ENCODE data around the gene LAMB4. TPM values are rescaled to one million over a fixed set of nuclear protein-coding genes. Genes with fewer than 3 reads are reported as not detected.

LAMB4 gene
- total and polyA plus RNA-seq, 2 of the 4 experiments (the other 2 are of a cell fraction) = 0.12 to 0.18 TPM

- DNase-seq (no peak), ATAC-seq (ENCODE audit: low read depth) (no peak)
- H3K9ac ChIP-seq (ENCODE audit: low read depth, low read length) = no peak overlapping the region
- H4K5ac ChIP-seq (ENCODE audit: low read depth, low read length) = no peak overlapping the region
- H3K18ac ChIP-seq (ENCODE audit: low read depth, low read length) = no peak overlapping the region
- no peak overlapping the region for H2BK120ac ChIP-seq (ENCODE audit: low read depth, low read length)
- no peak overlapping the region for H3K56ac ChIP-seq (ENCODE audit: extremely low read depth, insufficient read depth, low read length)
- no peak overlapping the region for H3K23ac ChIP-seq (ENCODE audit: low read depth, low read length)
- H2BK15ac ChIP-seq (ENCODE audit: low read depth, low read length) = no peak overlapping the region
- H2BK5ac ChIP-seq (ENCODE audit: low read depth, low read length, poor library complexity, severe bottlenecking) = no peak overlapping the region
- H4K8ac ChIP-seq (ENCODE audit: low read depth in 2 of 2, low read length in 2 of 2) = no peak overlapping the region
- peaks cover 2% of the 10 kb centered on the region; the same call in 1 of the 2 replicates for H3K4me1 ChIP-seq (ENCODE audit: control insufficient read depth, insufficient read depth, low read length)
- CTCF ChIA-PET = no interaction called here
- no TSS peak for BruUV-seq (replicated peaks)
- H3K27me3 ChIP-seq (ENCODE audit: control insufficient read depth, insufficient read depth, low read length) = no peaks in the 10 kb centered on the region
- no peak for TF ChIP-seq CTCF (conservative IDR thresholded peaks at IDR 0.05; ENCODE audit: low read depth, low read length)
- TF ChIP-seq MAFK (IDR thresholded peaks at IDR 0.05; ENCODE audit: low read depth, low read length) = no peak
- no peak for TF ChIP-seq USF2 (IDR thresholded peaks at IDR 0.05; ENCODE audit: low read depth, low read length)
- no peak for TF ChIP-seq FOS (IDR thresholded peaks at IDR 0.05; ENCODE audit: low read depth, low read length)
- no peak for TF ChIP-seq CEBPB (IDR thresholded peaks at IDR 0.05; ENCODE audit: low read depth, low read length)
- no peaks in the 10 kb centered on the region for H3K79me1 ChIP-seq (ENCODE audit: low read depth in 1 of 2, low read length in 2 of 2)
- H3K36me3 ChIP-seq (ENCODE audit: control insufficient read depth, insufficient read depth, low read length) = no peaks in the 10 kb centered on the region
- no peak overlapping the region for H2AK5ac ChIP-seq (ENCODE audit: low read depth, low read length)
- no CpG with 5 or more reads among the region's 3 CpGs for WGBS, 2 experiments (ENCODE audit: extremely low coverage in 2 of 2, insufficient read length in 1 of 2)
- no peak overlapping the region for H2BK20ac ChIP-seq (ENCODE audit: low read depth, low read length)
- H2AFZ ChIP-seq (replicated peaks; ENCODE audit: low read length, poor library complexity) = no peak overlapping the region
- in situ Hi-C loops (cut with MboI; ENCODE audit: low sequenced_read_pairs) (loop anchor here (5.0 to 25.0 kb wide), 2 partner anchors 135 to 400 kb away; partner anchors contain the start of genes CBLL1 and LAMB1), dilution Hi-C loops (cut with HindIII; ENCODE audit: low sequenced_read_pairs, unreplicated experiment) (loop anchor here (25.0 kb wide), 1 partner anchor 125 kb away; the partner anchor contains the start of gene LAMB1), intact Hi-C loops (cut with micrococcal nuclease) (no loop called here)
- no peak overlapping the region for H3K27ac ChIP-seq (ENCODE audit: insufficient read depth, low read length)
- no peaks in the 10 kb centered on the region for H3K9me3 ChIP-seq (ENCODE audit: control insufficient read depth, insufficient read depth, low read length)
- no peak overlapping the region for H3K14ac ChIP-seq (replicated peaks; ENCODE audit: low read depth, low read length)
- H2AK9ac ChIP-seq (replicated peaks; ENCODE audit: low read depth, low read length, poor library complexity) = no peak overlapping the region
- H3K9me1 ChIP-seq (ENCODE audit: insufficient read depth, low read length) = no peaks in the 10 kb centered on the region
- no peak overlapping the region for H3K4me2 ChIP-seq (ENCODE audit: low read depth, low read length)
- no peaks in the 10 kb centered on the region for H4K20me1 ChIP-seq (ENCODE audit: insufficient read depth, low read length)
- H3K4me3 ChIP-seq (ENCODE audit: insufficient read depth, low read depth, low read length) = no peak overlapping the region
- POLR2A ChIA-PET (ENCODE audit: unreplicated experiment) = no interaction called here
- no peak overlapping the region for H3K4ac ChIP-seq (ENCODE audit: low read depth, low read length)
- H4K91ac ChIP-seq (ENCODE audit: insufficient read depth, low read depth, low read length) = no peak overlapping the region
Measured at GRCh38 chr7:108137040-108137439, 6.9 kb upstream of the LAMB4 start.
